PC-3 (cell line): ENCODE measurements around the gene PLCL2. TPM values are rescaled to one million over a fixed set of nuclear protein-coding genes. Genes with fewer than 3 reads are reported as not detected.

Source experiments
- ATAC-seq: fragments of 200-7000 bp; cut with Tn5 transposase; 2 replicates; pipeline ENCODE4 v1.9.1; 2020; ENCODE audit warnings: mild to moderate bottlenecking, moderate library complexity
- BruUV-seq: library from RNA; stranded (reverse); fragments of 400-500 nt; replicated peaks from 2 replicates; lab custom pipeline; 2021; lab: Mats Ljungman, UMichigan
- CTCF ChIA-PET: fragments of 300-600 bp; sonication (Branson Sonifier 250); formaldehyde crosslinking; loops from one replicate; lab custom pipeline; 2022; ENCODE audit warnings: antibody characterized with exemption; lab: Charles Lee
- POLR2A ChIA-PET: fragments of 300-600 bp; sonication (Branson Sonifier 250); formaldehyde crosslinking; loops from one replicate; lab custom pipeline; 2022; ENCODE audit warnings: antibody characterized with exemption; ENCODE audit not compliant: unreplicated experiment; lab: Charles Lee
- DNase-seq: peaks from one replicate; pipeline ENCODE4 v3.0.0-alpha.2; 2015
- H2AFZ ChIP-seq: fragments of 300-600 bp; sonication (generic); 2 replicates; pipeline ENCODE4 v1.6.0; 2016; ENCODE audit warnings: antibody characterized with exemption, low read length
- H3F3A ChIP-seq: fragments of 300-600 bp; sonication (generic); one replicate; pipeline ENCODE4 v1.6.0; 2017; ENCODE audit warnings: antibody characterized with exemption, low read length, control low read depth, mild to moderate bottlenecking; ENCODE audit not compliant: unreplicated experiment
- H3K27ac ChIP-seq: fragments of 300-600 bp; sonication (generic); 2 replicates; pipeline ENCODE4 v1.5.1; 2016; ENCODE audit warnings: mild to moderate bottlenecking, low read length
- H3K27me3 ChIP-seq: fragments of 300-600 bp; sonication (generic); 2 replicates; pipeline ENCODE4 v1.6.1; 2016; ENCODE audit warnings: low read length, mixed read lengths
- H3K36me3 ChIP-seq: fragments of 300-600 bp; sonication (generic); 2 replicates; pipeline ENCODE4 v1.6.1; 2016; ENCODE audit warnings: low read depth, mixed run types, low read length, mixed read lengths
- H3K4me1 ChIP-seq: fragments of 300-600 bp; sonication (generic); 2 replicates; pipeline ENCODE4 v1.5.1; 2016; ENCODE audit warnings: low read length; ENCODE audit not compliant: insufficient read depth
- H3K4me2 ChIP-seq: fragments of 300-600 bp; sonication (generic); 2 replicates; pipeline ENCODE4 v1.6.0; 2016; ENCODE audit warnings: low read length
- H3K4me3 ChIP-seq: fragments of 300-600 bp; sonication (generic); 2 replicates; pipeline ENCODE4 v1.5.1; 2016; ENCODE audit warnings: mild to moderate bottlenecking, low read length, mixed read lengths
- H3K79me2 ChIP-seq: fragments of 300-600 bp; sonication (generic); 2 replicates; pipeline ENCODE4 v1.6.1; 2017; ENCODE audit warnings: low read length, mixed read lengths
- H3K9ac ChIP-seq: fragments of 300-600 bp; sonication (generic); 2 replicates; pipeline ENCODE4 v1.6.0; 2016; ENCODE audit warnings: mild to moderate bottlenecking, low read length
- H3K9me2 ChIP-seq: fragments of 300-600 bp; sonication (generic); replicated peaks from 2 replicates; pipeline ENCODE4 v1.6.1; 2016; ENCODE audit warnings: mixed run types, low read length, mixed read lengths
- H3K9me3 ChIP-seq: fragments of 300-600 bp; sonication (generic); 2 replicates; pipeline ENCODE4 v1.6.1; 2016; ENCODE audit warnings: low read length, mixed read lengths
- H4K20me1 ChIP-seq: fragments of 300-600 bp; sonication (generic); 2 replicates; pipeline ENCODE4 v1.6.1; 2016; ENCODE audit warnings: low read length, mixed read lengths
- EZH2 ChIP-seq: fragments of 300-600 bp; sonication (generic); IDR thresholded peaks from one replicate; pipeline ENCODE4 v1.6.1; 2017; ENCODE audit warnings: antibody characterized with exemption, mild to moderate bottlenecking, low read length; ENCODE audit not compliant: unreplicated experiment
- EZH2phosphoT487 ChIP-seq: fragments of 300-600 bp; sonication (generic); IDR thresholded peaks from 2 replicates; pipeline ENCODE4 v1.6.1; 2018; ENCODE audit warnings: mild to moderate bottlenecking, antibody characterized with exemption, low read length, borderline replicate concordance
- intact Hi-C: fragments of 100-400 bp; cut with micrococcal nuclease; formaldehyde crosslinking; loops from 2 replicates; pipeline ENCODE4 v1.9.0; 2023
- total RNA-seq: library from RNA; depleted of rRNA; stranded (reverse); fragments of >200 nt; gene quantifications from 2 replicates; pipeline ENCODE4 v1.2.3, GENCODE V29; 2014
- TF ChIP-seq, protein P1 (sequence below): fragments of 300-600 bp; sonication (generic); conservative IDR thresholded peaks from 2 replicates; pipeline ENCODE4 v1.5.1; 2017; ENCODE audit warnings: antibody characterized with exemption, low read depth, mild to moderate bottlenecking, low read length

PLCL2 gene
- total RNA-seq, 1 experiment from 2014 or later, result 9.8 TPM

DNA sequence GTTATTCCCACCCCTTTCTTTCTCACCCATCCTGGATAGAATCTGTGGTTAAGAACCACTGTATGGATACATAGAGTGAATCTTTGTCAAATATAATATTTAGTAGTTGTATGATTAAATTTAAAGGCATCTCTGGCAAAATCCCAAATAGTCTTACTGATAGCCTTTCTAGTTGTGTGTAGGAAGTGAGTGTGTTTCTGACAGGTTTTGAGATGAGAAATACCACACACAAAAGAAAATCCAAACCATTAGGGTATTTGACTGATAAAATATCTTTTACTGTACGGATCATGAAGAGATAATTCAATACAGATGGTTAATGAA lies 44.7 kb upstream of the PLCL2 start:
- no peaks in the 10 kb centered on the region for H3K9me3 ChIP-seq
- TF ChIP-seq EZH2phosphoT487 (no peak), EZH2 (no peak)
- TF ChIP-seq, protein P1, sequence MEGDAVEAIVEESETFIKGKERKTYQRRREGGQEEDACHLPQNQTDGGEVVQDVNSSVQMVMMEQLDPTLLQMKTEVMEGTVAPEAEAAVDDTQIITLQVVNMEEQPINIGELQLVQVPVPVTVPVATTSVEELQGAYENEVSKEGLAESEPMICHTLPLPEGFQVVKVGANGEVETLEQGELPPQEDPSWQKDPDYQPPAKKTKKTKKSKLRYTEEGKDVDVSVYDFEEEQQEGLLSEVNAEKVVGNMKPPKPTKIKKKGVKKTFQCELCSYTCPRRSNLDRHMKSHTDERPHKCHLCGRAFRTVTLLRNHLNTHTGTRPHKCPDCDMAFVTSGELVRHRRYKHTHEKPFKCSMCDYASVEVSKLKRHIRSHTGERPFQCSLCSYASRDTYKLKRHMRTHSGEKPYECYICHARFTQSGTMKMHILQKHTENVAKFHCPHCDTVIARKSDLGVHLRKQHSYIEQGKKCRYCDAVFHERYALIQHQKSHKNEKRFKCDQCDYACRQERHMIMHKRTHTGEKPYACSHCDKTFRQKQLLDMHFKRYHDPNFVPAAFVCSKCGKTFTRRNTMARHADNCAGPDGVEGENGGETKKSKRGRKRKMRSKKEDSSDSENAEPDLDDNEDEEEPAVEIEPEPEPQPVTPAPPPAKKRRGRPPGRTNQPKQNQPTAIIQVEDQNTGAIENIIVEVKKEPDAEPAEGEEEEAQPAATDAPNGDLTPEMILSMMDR, result no peak
- peaks cover 20% of the 10 kb centered on the region for H3K4me1 ChIP-seq
- no peak overlapping the region for H2AFZ ChIP-seq
- no peak overlapping the region for H3K9ac ChIP-seq
- POLR2A ChIA-PET, result no interaction called here
- H3K9me2 ChIP-seq, result no peaks in the 10 kb centered on the region
- BruUV-seq, result no TSS peak
- H3K27ac ChIP-seq, result no peak overlapping the region
- H3K36me3 ChIP-seq, result no peaks in the 10 kb centered on the region
- no peaks in the 10 kb centered on the region for H3F3A ChIP-seq
- no peak overlapping the region for H3K4me2 ChIP-seq
- no peak overlapping the region for H3K4me3 ChIP-seq
- CTCF ChIA-PET, result no interaction called here
- H3K27me3 ChIP-seq, result no peaks in the 10 kb centered on the region
- no peaks in the 10 kb centered on the region for H3K79me2 ChIP-seq
- DNase-seq, result peak; percentile 49
- no peak; the same call in 1 of the 2 replicates for ATAC-seq
- no peaks in the 10 kb centered on the region for H4K20me1 ChIP-seq
- intact Hi-C loops, result no loop called here

DNA sequence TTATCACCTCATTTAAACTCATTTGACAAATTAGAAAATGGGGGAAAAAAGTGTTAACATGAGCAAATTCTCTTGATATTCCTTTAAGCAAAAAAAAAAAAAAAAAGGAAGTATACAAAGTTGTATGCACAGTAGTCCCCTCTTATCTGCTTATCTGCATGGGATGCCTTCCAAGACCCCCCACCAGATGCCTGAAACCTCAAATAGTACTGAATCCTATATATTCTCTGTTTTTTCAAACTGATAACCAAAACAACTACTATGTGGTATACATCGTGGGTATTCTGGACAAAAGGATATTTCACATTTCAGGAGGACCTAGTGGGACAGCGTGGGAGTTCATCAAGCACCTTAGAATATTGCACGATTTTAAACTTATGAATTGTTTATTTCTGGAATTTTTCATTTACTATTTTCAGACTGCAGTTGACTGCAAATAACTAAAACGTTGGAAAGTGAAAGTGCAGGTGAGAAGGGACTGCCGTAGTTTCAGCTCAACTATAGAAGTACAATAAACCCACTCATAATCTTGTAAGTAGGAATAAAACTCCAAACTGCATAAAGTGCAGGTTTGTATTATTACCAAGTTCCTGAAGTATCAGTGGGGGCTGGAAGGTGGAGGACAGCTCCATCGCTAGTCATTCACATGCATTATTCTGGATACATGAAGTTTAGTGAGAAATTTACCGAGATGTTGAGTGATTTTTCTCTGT lies 43.6 kb upstream of the PLCL2 start:
- intact Hi-C loops, result no loop called here
- H3K27me3 ChIP-seq, result no peaks in the 10 kb centered on the region
- H3K36me3 ChIP-seq, result no peaks in the 10 kb centered on the region
- ATAC-seq, result no peak
- H3K27ac ChIP-seq, result no peak overlapping the region
- no peak overlapping the region for H3K4me3 ChIP-seq
- 0 out of 2 replicates have a peak overlapping the region, but pooled peaks have one; percentile 18 for H2AFZ ChIP-seq
- ChIA-PET CTCF (interaction anchor here (0.6 kb wide), 1 partner anchor 244 kb away, joined by 3 read pairs; no protein-coding TSS in a partner anchor), POLR2A (no interaction called here)
- no peaks in the 10 kb centered on the region for H3K79me2 ChIP-seq
- no peaks in the 10 kb centered on the region for H3K9me2 ChIP-seq
- peaks cover 20% of the 10 kb centered on the region for H3K4me1 ChIP-seq
- H3K9me3 ChIP-seq, result no peaks in the 10 kb centered on the region
- DNase-seq, result no peak
- no peak overlapping the region for H3K4me2 ChIP-seq
- TF ChIP-seq, protein P1, result no peak
- no peak for TF ChIP-seq EZH2phosphoT487
- TF ChIP-seq EZH2, result no peak
- no peaks in the 10 kb centered on the region for H3F3A ChIP-seq
- no TSS peak for BruUV-seq
- H4K20me1 ChIP-seq, result no peaks in the 10 kb centered on the region
- no peak overlapping the region for H3K9ac ChIP-seq

DNA sequence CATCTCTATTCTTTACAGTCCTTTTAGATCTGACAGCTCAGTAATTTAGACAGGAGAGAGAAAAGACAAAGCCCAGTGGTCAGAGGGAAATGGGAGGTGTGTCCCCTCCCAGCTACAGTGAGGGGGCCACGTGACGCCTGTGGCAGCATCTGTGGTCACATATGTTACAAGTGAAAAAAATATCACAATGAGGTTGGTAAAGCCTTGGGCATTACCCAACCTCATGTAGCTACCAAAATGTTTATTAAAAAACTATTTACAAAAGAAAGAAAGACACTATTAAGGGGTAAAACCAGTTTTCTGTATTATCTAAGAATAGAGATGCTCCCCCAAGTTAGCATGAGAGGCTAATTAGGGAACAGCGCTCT lies 42.9 kb upstream of the PLCL2 start:
- H3K4me1 ChIP-seq, result peaks cover 20% of the 10 kb centered on the region
- ChIA-PET POLR2A (no interaction called here), CTCF (no interaction called here)
- H2AFZ ChIP-seq, result no peak overlapping the region
- H3K9me3 ChIP-seq, result no peaks in the 10 kb centered on the region
- TF ChIP-seq, protein P1, result no peak
- no peak for TF ChIP-seq EZH2phosphoT487
- TF ChIP-seq EZH2, result no peak
- no peaks in the 10 kb centered on the region for H3K27me3 ChIP-seq
- ATAC-seq (no peak), DNase-seq (no peak)
- no peak overlapping the region for H3K27ac ChIP-seq
- intact Hi-C loops, result no loop called here
- H3K9ac ChIP-seq, result no peak overlapping the region
- H3K4me3 ChIP-seq, result no peak overlapping the region
- H4K20me1 ChIP-seq, result no peaks in the 10 kb centered on the region
- no peaks in the 10 kb centered on the region for H3K9me2 ChIP-seq
- H3K79me2 ChIP-seq, result no peaks in the 10 kb centered on the region
- H3K4me2 ChIP-seq, result no peak overlapping the region
- H3K36me3 ChIP-seq, result no peaks in the 10 kb centered on the region
- H3F3A ChIP-seq, result no peaks in the 10 kb centered on the region
- BruUV-seq, result no TSS peak
